Activated T-cell treated with anti-CD3 and anti-CD28 coated beads for 1 hour (primary cell): Measurements from ENCODE around the gene RNF227.
"Not testable (repeated sequence)": the region's sequence is repeated elsewhere in the genome, so short reads cannot be mapped to it uniquely, and the experiment has no call there.

Experiments
- DNase-seq: peaks from one replicate; pipeline ENCODE4 v3.0.0-alpha.2; 2020; ENCODE audit warnings: low read depth

RNF227 gene

GRCh38 chr17:7915611-7916384 is at the start of gene RNF227:
RNF227 (minus strand) TSS chr17:7916289; CDS start chr17:7916195, 94 bp downstream.
- peak; percentile 70 for DNase-seq

DNA sequence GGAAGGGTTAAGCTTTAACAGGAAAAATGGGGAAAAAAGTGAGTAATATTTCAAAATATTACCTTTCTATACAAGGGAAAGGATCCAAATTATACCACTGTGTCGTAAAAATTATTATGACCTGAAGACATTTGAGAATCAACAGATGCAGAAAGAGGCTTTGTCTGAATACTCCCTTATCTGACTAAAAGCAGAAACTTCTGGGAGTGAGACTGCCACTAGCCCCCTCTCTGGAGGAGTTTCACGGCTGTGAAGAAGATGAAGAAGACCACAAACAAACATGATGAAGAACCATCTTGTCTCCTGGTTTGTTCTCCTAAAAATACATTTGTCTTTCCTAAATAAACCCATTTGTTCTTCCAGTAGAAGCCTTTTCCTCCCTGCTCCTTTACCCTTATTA is 45.3 kb upstream of the RNF227 start:
- no peak for DNase-seq

DNA sequence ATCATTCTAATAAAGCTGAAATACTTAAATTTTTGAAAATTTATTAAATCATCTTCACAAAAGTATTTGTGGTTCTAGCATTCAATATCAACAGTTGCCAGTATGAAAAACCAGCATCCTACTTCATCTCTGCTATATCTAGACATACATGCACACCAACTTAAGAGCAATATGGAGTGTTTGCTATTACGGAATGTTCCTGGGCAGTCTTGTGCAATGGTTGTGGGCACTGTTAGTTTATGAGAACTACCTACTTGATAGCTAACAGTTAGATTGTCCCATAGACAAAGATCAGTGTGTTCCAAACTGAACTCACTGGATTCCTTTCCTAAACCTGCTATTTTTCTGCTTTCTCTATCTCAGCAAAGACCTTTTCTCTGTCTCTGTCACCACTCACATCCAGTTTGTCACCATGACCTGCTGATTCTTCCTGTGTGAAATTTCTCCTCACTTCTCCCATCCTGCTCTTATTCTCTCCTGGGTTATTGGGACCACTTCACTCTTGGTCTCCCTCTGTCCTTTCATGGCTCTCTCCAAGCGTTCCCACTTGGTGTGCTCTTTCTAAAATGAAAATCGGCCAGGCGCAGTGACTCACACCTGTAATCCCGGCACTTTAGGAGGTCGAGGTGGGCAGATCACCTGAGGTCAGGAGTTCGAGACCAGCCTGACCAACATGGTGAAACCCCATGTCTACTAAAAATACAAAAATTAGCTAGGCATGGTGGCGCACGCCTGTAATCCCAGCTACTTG is 43.6 kb upstream of the RNF227 start:
- no peak for DNase-seq

DNA sequence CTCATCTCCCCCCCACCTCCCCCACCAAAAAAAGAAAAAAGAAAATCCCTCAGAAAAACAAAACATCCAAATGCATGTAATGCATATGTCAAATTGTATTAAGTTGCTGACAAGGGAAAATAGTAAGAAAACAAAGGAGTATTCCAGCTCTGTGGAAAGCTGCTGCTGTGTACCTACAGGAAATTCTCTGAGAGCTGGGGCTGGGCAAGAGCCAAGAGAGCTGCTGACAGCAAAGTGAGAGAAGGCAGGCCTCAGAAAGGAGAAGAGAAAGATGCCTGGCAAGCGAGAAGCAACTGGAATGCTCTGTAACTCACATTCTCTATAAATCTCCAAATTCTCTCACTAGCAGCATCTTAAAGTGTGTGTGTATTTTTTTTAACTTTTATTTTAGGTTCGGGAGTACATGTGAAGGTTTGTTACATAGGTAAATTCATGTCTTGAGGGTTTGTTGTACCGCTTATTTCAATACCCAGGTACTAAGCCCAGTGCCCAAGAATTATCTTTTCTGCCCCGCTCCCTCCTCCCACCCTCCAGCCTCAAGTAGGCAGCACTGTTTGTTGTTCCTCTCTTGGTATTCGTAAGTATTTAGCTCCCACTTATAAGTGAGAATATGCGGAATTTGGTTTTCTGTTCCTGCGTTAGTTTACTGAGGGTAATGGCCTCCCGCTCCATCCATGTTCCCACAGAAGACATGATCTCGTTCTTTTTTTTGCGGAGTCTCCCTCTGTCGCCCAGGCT is 40.3 kb upstream of the RNF227 start:
- DNase-seq = no peak

DNA sequence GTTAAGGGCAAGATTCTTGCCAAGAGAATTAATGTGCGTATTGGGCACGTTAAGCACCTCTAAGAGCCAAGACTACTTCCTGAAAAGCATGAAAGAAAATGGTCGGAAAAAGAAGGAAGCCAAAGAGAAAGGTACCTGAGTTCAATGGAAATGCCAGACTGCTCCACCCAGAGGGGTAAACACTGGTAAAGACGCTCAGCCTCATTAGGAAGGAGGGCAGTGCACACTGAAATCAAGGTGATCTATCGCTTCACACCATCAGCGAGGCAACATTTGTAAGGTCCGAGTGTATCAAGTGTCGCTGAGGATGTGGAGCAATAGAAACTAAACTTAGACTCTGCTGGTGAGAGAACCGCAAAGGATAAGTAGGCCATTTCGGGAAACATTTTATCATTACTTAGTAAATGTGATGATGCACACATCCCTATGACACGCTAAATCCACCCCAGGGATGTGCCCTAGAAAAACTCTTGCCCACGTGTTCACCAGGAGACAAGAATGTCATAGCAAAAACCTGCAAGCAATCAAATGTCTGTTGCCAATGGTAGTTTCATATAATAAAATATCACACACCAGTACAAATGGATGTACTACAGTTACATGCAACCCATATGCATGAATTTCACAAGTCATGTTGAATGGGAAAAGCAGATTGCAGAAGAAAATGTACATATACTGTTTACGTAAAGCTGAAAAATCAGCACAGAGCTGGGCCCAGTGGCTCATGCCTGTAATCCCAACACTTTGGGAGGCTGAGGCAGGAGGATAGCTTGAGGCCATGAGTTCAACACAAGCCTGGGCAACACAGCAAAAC is 39.5 kb upstream of the RNF227 start:
- DNase-seq = no peak

DNA sequence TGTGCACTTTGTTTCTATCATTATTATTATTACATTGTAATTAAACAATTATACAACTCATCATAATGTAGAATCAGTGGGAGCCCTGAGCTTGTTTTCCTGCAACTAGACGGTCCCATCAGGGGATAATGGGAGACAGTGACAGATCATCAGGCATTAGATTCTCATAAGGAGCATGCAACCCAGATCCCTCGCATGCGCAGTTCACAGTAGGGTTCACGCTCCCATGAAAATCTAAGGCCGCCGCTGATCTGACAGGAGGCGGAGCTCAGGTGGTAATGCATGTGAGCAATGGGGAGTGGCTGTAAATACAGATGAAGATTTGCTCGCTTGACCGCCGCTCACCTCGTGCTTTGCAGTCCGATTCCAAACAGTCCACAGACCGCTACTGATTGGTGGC is 37.2 kb upstream of the RNF227 start:
- not testable (repeated sequence) for DNase-seq

GRCh38 chr17:7951143-7951792 is 35.2 kb upstream of the RNF227 start:
- DNase-seq = no peak

GRCh38 chr17:7950578-7950977 is 34.5 kb upstream of the RNF227 start:
- no peak for DNase-seq

- DNase-seq = no peak
These were observed 31.6 kb upstream of the RNF227 start for GRCh38 chr17:7947651-7948050.

DNA sequence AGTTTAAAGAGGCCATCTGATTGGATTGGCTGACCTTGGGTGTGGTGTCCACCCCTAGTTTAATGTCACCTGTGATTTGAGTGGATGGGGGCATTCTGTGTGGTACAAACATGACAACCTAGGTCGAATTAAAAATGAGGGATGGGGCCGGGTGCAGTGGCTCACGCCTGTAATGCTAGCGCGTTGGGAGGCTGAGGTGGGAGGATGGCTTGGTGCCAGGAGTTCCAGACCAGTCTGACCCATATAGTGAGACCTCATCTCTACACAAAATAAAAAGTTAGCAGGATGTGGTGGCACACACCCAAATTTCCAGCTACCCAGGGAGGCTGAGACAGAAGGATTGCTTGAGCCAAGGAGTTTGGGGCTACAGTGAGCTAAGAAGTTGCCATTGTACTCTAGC is 30.4 kb upstream of the RNF227 start:
- no peak for DNase-seq

- DNase-seq = no peak
These were observed 29.6 kb upstream of the RNF227 start for GRCh38 chr17:7945651-7946050.

GRCh38 chr17:7944326-7944725 is 28.2 kb upstream of the RNF227 start:
- DNase-seq = no peak

- no peak for DNase-seq
These were observed 27.2 kb upstream of the RNF227 start for GRCh38 chr17:7943291-7943690.

DNA sequence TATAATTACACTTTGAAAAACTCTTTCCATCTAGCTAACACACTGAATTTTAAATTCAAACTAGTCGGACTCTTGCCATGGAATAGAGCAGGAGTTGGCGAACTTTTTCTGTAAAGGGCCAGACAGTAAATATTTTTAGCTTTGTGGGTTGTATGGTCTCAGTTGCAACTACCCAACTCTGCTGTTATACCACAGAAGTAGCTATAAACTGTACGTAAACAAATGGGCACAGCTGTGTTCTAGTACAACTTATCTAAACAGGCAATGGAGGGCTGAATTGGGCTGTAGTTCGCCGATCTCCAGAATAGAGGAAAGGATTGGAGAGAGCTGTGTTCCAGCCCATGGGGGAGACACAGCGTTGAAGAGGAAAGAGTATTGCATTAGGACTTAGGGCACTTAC is 24.7 kb upstream of the RNF227 start:
- DNase-seq = no peak

DNA sequence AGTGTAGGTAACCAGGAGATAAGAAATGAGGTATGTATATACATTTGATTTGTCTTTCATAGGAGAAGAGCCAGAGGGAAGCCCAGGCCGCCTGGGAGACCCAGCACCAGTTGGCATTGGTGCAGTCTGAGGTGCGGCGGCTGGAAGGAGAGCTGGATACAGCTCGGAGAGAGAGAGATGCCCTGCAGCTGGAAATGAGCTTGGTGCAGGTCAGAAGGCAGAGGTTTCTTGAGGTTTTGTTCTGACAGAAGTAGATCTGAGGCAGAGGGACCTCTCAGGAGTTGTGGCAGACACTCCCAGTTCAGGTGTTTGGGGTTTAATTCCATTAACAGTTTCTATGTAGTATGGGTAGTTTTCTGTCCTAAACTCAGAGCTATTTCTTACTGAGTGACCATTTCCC is 23.9 kb upstream of the RNF227 start:
- DNase-seq = no peak

DNA sequence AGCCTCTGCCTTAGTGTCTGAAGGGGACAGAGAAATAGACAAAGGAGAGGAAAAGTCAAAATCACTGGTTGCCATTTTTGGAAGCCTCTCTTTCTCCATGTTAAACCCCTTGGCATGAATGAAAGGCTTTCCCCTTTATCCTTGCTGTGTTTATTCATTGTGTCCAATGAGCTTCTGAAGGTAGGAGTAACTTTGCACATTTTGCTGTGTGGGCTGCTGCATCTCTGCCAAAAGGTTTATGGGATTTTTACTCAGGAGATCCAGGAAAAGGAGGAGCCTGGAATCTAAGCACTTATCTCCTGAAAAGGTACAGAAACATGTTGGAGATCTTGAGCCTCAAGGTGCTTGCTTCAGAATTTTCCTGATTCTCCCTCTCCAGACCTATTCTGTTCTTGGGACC is 19.8 kb upstream of the RNF227 start:
- no peak for DNase-seq

- DNase-seq = no peak
These were observed 16.9 kb upstream of the RNF227 start for GRCh38 chr17:7932949-7933348.

- no peak for DNase-seq
These were observed 16.4 kb upstream of the RNF227 start for GRCh38 chr17:7932483-7932891.

DNA sequence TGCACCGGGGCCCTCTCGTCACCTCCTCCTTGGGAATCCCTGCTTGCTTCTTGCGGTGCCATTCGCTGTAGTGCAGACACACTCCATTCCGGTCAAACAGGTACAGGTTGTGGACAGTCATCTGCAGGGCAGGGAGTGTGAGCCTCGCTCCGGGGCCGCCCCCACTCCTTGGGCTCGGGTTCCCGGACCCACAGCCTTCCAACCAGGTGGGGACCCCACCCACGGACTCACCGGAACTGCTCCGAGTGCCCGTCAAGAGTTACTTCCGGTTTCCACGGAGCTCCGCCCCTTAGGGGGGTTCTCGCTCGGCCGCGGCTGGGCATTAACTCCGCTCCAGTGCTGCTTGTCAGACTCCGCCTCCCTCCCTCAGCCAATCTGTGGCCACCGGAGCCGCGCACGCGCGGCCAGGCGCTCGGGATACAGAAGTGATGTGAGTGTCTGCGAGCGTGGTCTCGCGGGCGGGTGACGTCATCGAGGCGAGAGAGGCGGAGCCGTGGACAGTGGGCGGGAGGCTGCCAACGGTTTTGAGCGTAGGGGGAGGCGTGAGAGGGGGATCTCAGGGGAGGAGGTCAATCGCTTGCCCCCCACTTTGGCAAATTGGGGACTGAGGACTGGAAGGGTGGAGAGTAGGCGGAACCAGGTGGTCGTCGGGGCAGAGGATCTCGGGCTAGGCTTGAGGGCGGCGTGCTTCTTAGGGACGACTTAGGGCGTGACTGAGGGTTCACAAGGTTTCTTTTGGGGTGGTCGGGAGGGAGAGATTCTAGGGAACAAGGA is 15.8 kb upstream of the RNF227 start, which contains the start of the genes CNTROB and TRAPPC1:
Gene CNTROB (plus strand): TSS at position 498 of the 774 bp plus-strand sequence. CDS start 874 bp downstream, outside the sequence.
Gene TRAPPC1 (minus strand): TSS at position 238 of the 774 bp plus-strand sequence. CDS start 117 bp downstream, at position 121.
- DNase-seq = peak; percentile 98
